NCI-H524 (cell line): ENCODE measurements around the gene COL23A1.
"Not testable (repeated sequence)": the region's sequence is repeated elsewhere in the genome, so short reads cannot be mapped to it uniquely, and the experiment has no call there.

Experiments
- DNase-seq, 2 experiments: peaks; one replicate each; lab custom pipeline; 2025; lab: John Stamatoyannopoulos, UW

Gene COL23A1

DNA sequence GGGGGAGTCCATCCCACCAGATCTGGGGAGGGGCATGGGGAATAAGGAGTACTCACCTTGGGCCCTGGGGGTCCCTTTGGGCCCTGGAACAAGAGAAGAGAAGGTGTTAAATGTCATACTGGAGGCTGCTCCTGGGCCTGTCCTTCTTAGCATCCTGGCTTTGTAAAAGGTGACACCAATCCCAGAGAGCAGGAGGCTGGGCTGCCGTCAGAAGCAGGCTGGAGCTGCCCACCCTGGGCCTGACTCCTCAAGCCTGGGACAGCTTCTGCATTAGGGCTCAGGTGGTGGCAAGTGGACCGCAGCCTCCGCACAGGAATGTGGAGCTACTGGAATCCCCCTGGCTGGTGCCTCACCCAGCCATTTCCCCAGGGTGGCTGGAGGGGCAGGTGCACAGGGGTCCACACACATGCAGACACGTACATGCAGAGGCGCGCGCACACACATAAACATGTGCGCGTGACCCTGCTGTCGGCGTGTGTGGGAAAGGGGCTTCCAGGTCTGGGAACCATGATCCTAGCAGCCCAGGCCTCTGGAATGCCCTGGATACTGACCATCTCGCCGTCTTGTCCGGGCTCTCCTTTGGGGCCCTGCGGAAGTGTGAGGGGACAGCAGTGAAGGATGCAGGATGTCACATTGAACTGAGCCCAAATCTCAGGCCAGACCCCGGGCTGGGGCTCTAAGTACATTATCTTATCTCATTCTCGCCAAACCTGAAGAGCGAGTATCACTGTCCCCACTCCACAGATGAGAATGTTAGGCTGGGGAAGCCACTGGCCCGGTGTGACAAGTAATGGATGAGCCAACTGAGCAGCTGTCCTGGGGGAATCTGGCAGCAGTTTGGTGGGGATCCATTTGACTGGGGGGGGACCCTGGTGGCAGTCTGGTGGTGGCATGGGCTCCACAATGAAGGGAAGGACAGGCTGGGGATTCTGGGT is 328.3 kb downstream of the COL23A1 start:
- no peak for DNase-seq

DNA sequence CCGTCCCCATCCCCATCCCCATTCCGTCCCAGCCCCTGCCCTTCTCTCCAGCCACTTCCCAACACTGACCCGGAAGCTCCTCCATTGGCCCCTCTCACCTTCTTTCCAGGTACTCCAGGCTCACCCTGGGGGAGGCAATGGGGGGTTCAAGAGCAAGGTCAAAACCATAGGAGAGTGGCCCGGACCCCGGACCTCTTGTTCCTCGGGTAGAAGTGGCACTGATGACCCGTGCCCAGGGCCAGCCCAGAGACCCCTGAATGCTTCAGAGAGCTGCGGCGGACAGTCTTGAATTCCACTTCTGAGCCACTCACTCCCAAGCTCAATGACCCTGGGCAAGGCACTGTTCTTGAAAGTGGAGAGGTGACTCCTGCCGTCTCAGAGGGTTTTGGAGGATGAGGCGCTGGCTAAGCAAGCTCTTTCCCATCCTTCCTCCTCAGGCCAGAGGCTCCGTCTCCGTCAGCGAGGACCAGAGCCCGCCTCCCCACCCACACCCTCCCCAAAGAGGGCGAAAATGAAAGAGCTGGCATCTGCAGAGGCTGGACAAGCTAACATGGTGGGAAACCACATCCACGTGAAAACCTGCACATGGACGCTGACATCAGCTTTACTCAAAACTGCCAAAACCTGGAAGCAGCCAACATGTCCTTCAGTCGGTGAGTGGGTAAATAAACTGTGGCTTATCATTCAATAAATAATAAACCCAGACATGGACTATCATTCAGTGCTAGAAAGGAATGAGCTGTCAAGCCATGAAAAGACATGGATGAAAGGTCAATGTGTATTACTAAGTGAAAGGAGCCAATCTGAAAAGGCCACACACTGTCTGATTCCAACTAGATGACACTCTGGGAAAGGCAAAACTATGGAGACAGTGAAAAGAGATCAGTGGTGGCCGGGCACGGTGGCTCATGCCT is 330.3 kb downstream of the COL23A1 start:
- DNase-seq: no peak

DNA sequence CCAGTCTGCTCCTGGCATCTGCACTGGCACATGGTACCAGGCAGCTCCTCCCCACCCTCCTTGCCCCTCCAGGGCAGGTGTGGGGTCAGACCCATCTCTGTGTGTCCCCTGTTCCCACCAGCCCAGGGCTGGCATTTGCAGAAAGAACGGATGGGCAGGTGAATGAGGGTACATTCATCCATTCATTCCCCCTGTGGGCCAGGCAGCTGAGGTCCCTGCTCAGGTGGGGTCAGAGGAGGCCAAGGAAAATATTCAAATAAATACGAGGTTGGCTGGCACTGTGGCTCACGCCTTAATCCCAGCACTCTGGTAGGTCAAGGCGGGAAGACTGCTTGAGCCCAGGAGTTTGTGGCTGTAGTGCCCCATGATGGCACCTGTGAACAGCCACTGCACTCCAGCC is 332.5 kb downstream of the COL23A1 start:
- DNase-seq: no peak

DNA sequence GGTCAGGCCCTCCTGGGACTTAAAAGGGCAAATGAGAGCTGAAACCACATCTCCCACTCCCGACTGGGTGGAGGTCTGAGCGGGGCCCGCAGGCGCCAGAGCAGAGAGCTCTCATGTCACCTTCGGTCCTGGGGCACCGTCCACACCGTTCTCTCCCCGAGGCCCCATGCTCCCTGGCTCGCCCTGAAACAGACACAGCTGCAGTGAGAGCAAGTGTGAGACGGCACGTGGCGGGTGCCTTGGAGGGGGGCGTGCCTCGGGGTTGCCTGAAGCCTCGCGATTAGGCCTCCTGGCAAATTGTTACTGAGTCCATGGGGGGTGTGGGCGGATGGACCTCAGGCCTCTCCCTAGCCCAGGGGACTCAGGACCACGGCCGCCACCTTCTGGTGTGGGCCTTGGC is 333.4 kb downstream of the COL23A1 start:
- DNase-seq: no peak

DNA sequence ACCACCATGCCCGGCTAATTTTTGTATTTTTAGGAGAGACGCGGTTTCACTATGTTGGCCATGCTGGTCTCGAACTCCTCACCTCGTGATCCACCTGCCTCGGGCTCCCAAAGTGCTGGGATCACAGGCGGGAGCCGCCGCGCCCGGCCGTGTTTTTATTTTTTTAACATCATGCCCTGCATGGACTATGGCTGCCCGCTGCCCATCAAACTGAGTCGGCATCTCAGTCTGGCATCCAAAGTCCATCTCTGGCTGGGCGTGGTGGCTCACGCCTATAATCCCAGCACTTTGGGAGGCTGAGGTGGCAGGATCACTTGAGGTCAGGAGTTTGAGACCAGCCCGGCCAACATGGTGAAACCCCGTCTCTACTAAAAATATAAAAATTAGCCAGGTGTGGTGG is 336.6 kb downstream of the COL23A1 start:
- DNase-seq: not testable (repeated sequence)

DNA sequence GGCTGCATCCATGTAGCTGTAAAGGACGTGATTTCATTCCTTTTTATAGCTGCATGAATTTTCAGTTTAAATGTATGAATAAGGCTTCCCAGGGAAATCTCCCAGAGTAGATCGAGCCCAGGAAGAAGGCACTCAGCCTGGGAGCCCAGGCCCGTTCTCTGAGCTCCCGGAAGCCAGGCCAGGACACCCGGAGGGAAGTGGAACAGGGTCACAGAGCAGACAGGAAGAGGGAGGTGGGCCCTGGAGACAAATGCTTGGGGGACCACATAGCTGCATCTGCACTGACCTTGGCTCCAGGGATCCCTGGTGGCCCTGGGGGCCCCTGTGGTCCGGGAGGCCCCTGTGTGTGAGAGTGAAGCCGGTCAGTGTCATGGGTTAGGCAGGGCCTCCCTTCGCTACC is 337.9 kb downstream of the COL23A1 start:
- DNase-seq: no peak

DNA sequence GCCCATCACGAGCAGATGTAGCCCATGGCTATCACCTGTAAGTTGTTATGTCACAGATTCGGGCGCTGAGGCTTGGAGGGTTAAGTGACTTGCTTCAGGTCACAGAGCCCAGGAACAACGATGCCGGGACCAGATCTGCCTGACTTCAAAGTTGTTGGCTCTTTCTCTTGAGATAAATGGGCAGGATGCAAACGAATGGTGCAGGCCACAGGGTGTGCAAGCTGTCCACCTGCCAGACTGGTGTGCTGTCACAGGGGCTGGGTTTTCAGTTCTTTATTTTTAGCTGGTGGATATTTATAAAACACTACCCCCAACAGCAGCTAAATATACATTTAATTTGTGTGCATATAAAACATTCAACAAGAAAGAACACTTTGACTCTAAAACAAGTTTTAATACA is 339.9 kb downstream of the COL23A1 start:
- no peak for DNase-seq

DNA sequence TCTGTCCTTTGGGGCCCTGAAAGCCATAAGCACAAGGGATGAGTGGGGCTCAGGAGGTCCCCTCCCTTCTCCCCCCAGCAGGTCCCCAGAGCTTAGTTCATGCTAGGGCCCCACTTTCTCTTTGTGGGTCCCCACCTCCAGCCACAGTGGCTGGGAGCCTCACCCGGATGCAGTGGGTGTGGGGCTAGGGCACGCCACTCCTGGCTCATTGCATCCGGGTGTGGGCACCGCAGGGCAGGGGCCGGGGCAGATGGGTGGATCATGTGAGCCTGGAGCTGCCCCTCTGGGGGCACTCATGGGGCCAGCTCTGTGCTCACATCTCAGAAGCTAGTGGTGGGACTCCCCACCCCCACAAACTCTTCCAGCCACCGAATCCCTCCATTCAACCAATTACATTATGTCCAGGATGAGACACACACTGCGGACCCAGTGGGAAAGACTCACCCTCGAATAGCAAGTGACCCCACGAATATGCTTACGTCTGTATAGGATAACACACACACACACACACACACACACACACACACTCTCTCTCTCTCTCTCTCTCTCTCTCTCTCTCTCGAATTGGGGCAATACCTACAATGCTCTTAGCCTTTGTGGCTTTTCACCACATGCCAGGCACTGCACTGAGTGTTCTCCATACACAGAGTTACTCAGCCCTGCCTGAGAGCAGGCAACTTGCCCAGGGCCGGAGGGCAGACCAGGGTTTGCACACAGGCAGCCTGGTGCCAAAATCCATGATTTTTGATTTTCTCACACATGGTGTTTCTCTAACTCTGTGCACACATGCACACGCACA is 340.8 kb downstream of the COL23A1 start:
- DNase-seq: no peak

DNA sequence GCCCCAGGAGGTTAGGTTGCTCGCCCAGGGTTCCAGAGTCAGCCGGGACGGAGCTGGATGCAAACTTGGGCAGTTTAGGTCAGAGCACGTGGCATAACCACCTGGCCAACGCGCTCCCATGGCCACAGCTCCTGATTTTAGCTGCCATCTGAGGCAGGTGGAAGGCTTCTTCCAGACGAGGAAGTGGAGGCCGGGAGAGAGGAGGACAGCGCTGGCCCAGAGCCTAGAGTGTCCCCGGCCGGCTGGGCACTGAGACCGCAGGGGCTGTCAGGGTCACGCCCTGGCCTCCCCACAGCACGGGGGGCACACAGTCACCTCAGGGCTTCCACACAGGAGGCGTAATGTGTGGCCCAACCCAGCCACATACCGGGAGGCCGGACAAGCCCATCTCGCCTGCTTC is 341.4 kb downstream of the COL23A1 start:
- no peak for DNase-seq

DNA sequence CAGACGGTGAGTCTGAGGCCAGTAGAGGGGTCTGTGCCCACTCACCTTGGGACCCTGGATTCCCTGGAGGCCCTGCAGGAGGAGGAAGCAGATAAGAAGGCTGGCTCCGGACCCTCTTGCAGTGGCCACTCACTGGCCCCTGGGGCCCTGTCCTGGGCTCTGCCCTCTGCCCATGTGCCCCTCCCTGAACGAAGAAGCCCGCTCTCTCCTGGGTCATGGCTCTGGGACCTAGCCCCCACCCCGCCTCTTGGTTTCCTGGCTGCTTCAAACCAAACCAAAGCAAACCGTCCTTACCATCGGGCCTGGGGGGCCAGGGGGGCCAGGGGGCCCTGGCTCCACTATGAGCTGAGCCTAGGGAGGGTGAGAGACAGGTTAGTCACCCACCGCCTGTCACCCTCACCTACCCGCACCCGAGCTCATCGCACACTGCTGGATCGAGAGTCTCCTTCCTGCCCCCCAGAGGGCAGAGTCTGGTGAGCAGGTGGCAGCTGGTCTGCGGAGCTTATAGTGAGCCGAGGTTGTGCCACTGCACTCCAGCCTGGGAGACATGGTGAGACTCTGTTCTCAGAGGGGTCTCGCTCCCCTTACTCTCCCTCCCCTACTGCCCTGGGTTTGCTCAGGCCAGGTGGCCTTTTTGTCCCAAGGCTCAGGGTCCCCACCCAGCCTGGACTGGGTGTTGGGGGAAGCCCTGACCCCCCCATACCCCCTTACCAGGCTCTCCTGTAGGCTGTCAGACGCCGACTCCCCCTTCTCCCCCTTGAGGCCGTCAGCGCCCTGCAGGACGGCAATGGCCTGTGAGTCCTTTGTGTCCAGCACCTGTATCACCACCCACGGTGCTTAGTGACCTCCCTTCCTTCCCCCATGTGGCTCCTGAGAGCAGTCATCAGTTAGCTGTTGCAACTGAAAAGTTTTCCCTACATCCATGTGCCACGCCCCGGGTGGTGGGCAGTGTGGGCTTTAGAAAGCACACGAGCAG is 342.4 kb downstream of the COL23A1 start:
- DNase-seq: peak; percentile 34 to 76

DNA sequence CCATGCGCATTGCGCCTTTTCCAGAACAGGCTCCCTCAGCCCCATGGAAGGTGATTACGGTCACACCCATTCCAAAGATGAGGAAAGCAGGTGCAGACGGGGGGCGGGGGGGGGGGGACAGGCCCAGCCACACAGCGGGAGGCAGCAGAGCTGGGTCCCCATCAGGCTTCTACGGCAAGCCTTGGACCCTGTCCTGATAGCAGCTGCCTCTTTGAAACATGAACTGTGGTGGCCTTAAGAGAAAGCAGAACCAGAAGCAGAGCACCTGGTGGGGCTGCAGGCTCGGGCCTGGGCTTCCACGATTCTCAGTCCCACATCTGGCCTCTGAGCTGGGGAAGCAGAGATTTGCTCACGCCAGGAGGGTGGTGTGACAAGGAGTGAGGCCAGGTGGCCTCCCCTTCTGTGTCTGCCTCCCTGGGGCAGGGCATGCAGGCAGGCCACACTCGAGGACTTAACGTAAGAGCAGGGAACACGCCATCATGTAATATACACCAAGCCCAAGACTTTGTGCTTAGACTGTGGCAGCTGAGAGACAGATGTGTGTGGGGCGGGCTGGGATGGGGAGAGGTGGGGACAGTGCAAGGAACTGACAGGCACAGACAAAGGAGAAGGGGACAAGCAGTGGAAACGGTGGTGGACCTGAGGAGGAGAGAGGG is 343.4 kb downstream of the COL23A1 start:
- DNase-seq: peak; percentile 53 to 83

DNA sequence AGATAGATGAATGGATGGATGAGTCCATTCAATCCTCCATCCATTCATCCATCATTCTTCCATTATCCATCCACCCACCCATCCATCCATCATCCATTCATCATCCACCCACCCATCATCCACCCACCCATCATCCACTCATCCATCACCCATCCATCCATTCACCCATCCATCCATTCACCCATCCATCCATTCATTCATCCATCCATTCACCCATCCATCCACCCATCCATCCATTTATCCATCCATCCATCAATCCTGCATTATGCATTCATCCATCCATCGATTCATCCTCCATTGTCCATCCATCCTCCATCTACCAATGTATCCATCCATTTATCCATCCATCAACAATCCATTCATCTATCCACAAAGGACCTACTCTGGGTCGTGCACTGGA is 344.8 kb downstream of the COL23A1 start:
- no peak for DNase-seq

DNA sequence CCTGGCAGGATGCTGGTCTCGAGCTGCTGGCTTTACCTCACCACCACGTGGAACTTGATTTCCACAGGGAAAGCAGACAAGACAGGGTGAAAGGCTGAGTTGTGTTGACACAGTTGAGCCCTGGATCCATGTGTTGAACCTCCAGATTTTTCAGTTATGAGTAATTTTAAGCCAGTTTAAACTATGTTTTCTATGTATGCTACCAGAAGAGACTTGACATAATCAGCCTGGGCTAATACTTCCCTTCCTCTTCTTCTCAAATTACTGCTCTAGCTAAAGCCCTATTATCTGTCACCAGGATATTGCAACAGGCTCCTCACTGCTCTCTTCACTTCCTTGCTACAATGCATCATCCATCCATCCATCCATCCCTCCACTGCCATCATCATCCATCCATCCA is 345.6 kb downstream of the COL23A1 start:
- no peak for DNase-seq

DNA sequence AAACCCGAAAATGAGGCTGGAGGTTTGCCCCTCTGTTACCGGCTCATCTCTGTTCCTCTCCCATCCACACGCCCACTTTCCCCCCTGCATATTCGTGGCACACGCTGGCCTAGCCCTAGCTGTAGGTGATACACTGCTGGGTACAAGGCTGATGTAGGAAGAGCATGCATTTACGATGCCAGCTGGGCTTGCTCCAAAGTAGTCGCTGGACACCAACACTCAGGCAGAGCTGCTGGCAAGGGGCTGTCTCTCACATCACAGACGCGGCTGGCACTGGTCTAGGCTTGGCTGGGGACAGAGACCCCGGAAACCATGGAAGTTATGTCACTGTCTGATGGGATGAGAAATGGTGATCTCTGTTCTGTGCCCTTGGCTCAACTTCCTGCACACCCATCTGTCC is 347.8 kb downstream of the COL23A1 start:
- DNase-seq: no peak

DNA sequence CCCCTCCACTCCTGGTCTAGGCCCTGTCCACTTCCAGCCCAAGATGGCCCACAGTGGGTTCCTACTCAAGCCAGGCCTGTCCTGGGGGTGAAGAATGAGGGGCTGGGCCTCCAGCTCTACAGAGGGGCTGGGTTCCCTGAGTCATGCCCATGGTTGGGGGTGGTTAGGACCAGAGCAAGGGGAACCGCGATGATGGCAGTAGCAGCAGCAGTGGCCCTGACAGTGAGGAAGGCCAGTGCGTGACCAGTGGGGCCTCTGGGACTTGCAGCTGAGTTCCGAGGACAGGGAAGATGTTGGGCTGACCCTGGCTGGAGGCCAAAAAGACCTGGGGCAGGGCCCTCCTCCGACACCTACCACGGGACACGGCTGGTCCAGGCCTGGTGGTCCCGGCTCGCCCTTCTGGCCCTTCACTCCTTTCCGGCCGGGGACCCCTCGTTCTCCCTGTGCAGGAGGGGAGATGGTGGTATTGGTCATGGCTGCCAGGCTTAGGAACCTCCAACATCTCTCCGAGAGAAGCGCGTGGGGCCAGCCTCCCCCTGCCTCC is 348.4 kb downstream of the COL23A1 start:
- no peak for DNase-seq

DNA sequence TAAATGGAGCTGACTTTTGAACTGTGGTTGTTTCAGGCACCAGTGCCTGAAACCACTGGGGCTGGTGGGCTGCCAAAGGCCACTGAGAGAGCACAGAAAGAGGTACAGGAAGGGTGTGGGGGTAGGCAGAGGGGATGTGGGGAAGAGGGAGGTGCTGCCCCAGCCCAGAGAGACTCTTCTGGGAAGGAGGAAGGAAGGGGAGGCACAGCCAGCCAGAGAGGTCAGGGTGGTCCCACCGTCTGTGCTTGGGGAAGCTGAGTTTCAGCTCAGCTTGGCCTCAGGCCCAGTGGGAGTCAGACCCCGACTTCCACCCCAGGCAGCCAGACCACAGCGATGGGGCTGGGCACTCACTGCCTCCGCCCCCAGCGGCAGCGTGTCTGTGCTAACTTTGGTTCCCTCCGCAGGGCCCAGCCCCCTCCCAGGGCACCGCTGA is 348.9 kb downstream of the COL23A1 start:
- no peak for DNase-seq

DNA sequence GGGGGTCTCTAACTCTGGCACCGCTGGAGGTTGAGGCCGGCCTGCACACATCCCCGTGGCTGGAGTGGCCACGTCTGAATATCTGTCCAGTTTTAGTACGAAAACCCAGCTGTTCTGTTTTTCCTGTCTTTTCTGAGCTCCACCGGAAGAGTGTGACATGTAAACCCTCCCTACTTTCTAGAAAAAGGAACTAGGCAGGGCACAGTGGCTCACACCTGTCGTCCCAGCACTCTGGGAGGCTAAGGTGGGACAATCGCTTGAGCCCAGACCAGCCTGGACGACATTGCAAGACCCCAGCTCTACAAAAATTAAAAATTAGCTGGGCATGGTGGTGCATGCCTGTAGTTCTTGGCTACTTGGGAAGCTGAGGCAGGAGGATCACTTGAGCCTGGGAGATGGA is 349.4 kb downstream of the COL23A1 start:
- no peak for DNase-seq

DNA sequence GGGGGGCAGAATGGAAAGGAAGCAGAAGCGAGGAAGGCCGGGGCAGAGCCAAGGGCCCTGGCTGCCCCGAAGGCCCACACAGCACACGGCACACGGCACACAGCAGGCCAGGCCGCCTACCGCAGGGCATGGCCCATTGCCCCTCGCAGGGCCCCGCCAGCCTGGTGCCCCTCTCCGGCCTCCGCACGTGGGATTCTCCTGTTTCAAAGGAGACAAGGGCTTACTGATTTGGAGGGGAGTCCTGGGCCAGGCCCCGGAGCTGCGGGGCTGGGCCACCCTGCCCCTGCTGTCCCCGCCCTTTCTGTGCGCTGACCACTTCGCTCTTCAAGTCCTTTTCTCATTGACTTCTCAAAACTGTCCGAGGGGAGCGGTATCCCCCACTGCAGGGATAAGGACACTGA is 349.9 kb downstream of the COL23A1 start:
- DNase-seq: no peak

DNA sequence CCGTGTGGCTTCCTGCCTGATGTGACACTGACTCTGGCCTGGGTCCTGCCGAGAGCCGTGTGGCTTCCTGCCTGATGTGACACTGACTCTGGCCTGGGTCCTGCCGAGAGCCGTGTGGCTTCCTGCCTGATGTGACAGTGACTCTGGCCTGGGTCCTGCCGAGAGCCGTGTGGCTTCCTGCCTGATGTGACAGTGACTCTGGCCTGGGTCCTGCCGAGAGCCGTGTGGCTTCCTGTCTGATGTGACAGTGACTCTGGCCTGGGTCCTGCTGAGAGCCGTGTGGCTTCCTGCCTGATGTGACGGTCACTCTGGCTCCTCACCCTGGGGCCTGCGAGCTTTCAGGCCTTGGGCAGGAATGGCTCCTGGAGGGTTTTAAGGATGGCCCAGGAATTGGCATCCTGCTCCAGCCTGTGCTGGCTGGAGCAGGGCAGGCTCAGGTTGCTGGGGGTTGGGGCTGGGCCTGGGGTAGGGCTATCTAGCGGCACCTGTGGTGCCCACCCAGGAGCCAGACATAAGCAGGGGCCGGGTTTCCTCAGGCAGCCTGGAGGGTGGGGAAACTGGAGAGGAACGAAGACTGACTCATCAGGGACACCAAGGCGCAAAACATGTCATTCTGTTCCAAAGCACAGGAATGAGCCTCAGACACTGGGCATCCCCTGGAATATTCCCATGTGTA is 350.4 kb downstream of the COL23A1 start:
- DNase-seq: not testable (repeated sequence)
